Astrocyte of the cerebellum (primary cell): ENCODE data around the gene VRK1.

Experiments used
- DNase-seq: peaks from one replicate; pipeline ENCODE4 v3.0.0-alpha.2; 2011; ENCODE audit warnings: low read depth
- H3K4me3 ChIP-seq: 2 replicates; pipeline ENCODE4 v1.5.1; 2011; ENCODE audit warnings: mild to moderate bottlenecking, low read depth, low read length, moderate library complexity
- in situ Hi-C: cut with HindIII; loops from 2 replicates; pipeline ENCODE4 v1.10.0; 2017; ENCODE audit warnings: low sequenced_read_pairs
- TF ChIP-seq, protein P1 (sequence below): IDR thresholded peaks from 2 replicates; pipeline ENCODE4 v1.5.1; 2012; ENCODE audit warnings: low read length, low read depth, moderate library complexity, mild to moderate bottlenecking; ENCODE audit errors: missing control alignments

VRK1 gene

GRCh38 chr14:96930526-96930925, 133.3 kb downstream of the VRK1 start:
- TF ChIP-seq, protein P1, sequence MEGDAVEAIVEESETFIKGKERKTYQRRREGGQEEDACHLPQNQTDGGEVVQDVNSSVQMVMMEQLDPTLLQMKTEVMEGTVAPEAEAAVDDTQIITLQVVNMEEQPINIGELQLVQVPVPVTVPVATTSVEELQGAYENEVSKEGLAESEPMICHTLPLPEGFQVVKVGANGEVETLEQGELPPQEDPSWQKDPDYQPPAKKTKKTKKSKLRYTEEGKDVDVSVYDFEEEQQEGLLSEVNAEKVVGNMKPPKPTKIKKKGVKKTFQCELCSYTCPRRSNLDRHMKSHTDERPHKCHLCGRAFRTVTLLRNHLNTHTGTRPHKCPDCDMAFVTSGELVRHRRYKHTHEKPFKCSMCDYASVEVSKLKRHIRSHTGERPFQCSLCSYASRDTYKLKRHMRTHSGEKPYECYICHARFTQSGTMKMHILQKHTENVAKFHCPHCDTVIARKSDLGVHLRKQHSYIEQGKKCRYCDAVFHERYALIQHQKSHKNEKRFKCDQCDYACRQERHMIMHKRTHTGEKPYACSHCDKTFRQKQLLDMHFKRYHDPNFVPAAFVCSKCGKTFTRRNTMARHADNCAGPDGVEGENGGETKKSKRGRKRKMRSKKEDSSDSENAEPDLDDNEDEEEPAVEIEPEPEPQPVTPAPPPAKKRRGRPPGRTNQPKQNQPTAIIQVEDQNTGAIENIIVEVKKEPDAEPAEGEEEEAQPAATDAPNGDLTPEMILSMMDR, result no peak
- no peak for DNase-seq
- no peak overlapping the region for H3K4me3 ChIP-seq
- in situ Hi-C loops, result no loop called here
